Measurements from ENCODE around the gene TNFRSF12A.
"Not testable (repeated sequence)": the region's sequence is repeated elsewhere in the genome, so short reads cannot be mapped to it uniquely, and the experiment has no call there.

Gene TNFRSF12A

GRCh38 chr16:3049921-3050481 is 29.8 kb downstream of the TNFRSF12A start:
- no peak overlapping the region for H3K4me3 ChIP-seq (ENCODE audit: low read depth, low read length)
- TF ChIP-seq CTCF (IDR thresholded peaks at IDR 0.05; ENCODE audit: low read depth, low read length, missing control alignments): no peak
- DNase-seq (ENCODE audit: low read depth): no peak

- no peak overlapping the region for H3K4me3 ChIP-seq (ENCODE audit: low read depth, low read length)
- no peak for DNase-seq (ENCODE audit: low read depth)
- no peak for TF ChIP-seq CTCF (IDR thresholded peaks at IDR 0.05; ENCODE audit: low read depth, low read length, missing control alignments)
These were observed 30.3 kb downstream of the TNFRSF12A start for GRCh38 chr16:3050487-3050886.

GRCh38 chr16:3051009-3051408 is 30.8 kb downstream of the TNFRSF12A start:
- H3K4me3 ChIP-seq (ENCODE audit: low read depth, low read length): no peak overlapping the region
- no peak for TF ChIP-seq CTCF (IDR thresholded peaks at IDR 0.05; ENCODE audit: low read depth, low read length, missing control alignments)
- no peak for DNase-seq (ENCODE audit: low read depth)

- no peak for DNase-seq (ENCODE audit: low read depth)
- no peak overlapping the region for H3K4me3 ChIP-seq (ENCODE audit: low read depth, low read length)
- no peak for TF ChIP-seq CTCF (IDR thresholded peaks at IDR 0.05; ENCODE audit: low read depth, low read length, missing control alignments)
These were observed 31.3 kb downstream of the TNFRSF12A start for GRCh38 chr16:3051494-3051893.

- DNase-seq (ENCODE audit: low read depth); H3K4me3 ChIP-seq (ENCODE audit: low read depth, low read length): not testable (repeated sequence)
These were observed 32.6 kb downstream of the TNFRSF12A start for GRCh38 chr16:3052571-3053329.

- not testable (repeated sequence) for DNase-seq (ENCODE audit: low read depth); H3K4me3 ChIP-seq (ENCODE audit: low read depth, low read length)
These were observed 33.2 kb downstream of the TNFRSF12A start for GRCh38 chr16:3053330-3053710.

GRCh38 chr16:3054965-3055733 is 35.0 kb downstream of the TNFRSF12A start:
- no peak for TF ChIP-seq CTCF (IDR thresholded peaks at IDR 0.05; ENCODE audit: low read depth, low read length, missing control alignments)
- no peak overlapping the region for H3K4me3 ChIP-seq (ENCODE audit: low read depth, low read length)
- DNase-seq (ENCODE audit: low read depth): no peak

- not testable (repeated sequence) for H3K4me3 ChIP-seq (ENCODE audit: low read depth, low read length); DNase-seq (ENCODE audit: low read depth)
These were observed 35.6 kb downstream of the TNFRSF12A start for GRCh38 chr16:3055734-3056115.

All from GM12864 (cell line).